HepG2 (cell line): ENCODE measurements around the gene TUBB4B. TPM values are rescaled to one million over a fixed set of nuclear protein-coding genes. Genes with fewer than 3 reads are reported as not detected.

Source experiments
- FLYWCH1 ChIP-seq: sonication (generic); formaldehyde crosslinking; IDR thresholded peaks from 2 replicates; pipeline ENCODE4 v1.8.1; 2023; ENCODE audit warnings: mild to moderate bottlenecking, missing genetic modification reagents
- HNF4A ChIP-seq: sonication (generic); formaldehyde crosslinking; IDR thresholded peaks from 2 replicates; pipeline ENCODE4 v1.4.0; 2020; ENCODE audit warnings: missing genetic modification reagents
- HNRNPH1 ChIP-seq: fragments of 200-400 bp; formaldehyde crosslinking; optimal IDR thresholded peaks from 2 replicates; pipeline ENCODE3; 2017; ENCODE audit warnings: mild to moderate bottlenecking, low read depth, low read length
- KDM3A ChIP-seq: IDR thresholded peaks from 2 replicates; pipeline ENCODE4 v1.6.1; 2018; ENCODE audit warnings: low read depth, missing compliant biosample characterization
- NFATC3 ChIP-seq: sonication (generic); formaldehyde crosslinking; IDR thresholded peaks from 2 replicates; pipeline ENCODE4 v1.5.1; 2020; ENCODE audit warnings: mild to moderate bottlenecking, missing genetic modification reagents
- RELA ChIP-seq: sonication (generic); formaldehyde crosslinking; IDR thresholded peaks from 2 replicates; pipeline ENCODE4 v1.4.0; 2020; ENCODE audit warnings: missing genetic modification reagents
- TBL1XR1 ChIP-seq: fragments of 150-350 bp; IDR thresholded peaks from 2 replicates; pipeline ENCODE4 v1.6.1; 2014; ENCODE audit warnings: borderline replicate concordance, low read length; ENCODE audit not compliant: partially characterized antibody
- THAP9 ChIP-seq: sonication (generic); formaldehyde crosslinking; IDR thresholded peaks from 2 replicates; pipeline ENCODE4; 2020; ENCODE audit warnings: missing genetic modification reagents, mild to moderate bottlenecking, borderline replicate concordance
- TSC22D2 ChIP-seq: sonication (generic); formaldehyde crosslinking; IDR thresholded peaks from 2 replicates; pipeline ENCODE4 v1.5.1; 2020; ENCODE audit warnings: missing genetic modification reagents, mild to moderate bottlenecking, borderline replicate concordance
- ZBED4 ChIP-seq: sonication (generic); formaldehyde crosslinking; IDR thresholded peaks from 2 replicates; pipeline ENCODE4 v1.4.0; 2020; ENCODE audit warnings: missing genetic modification reagents, borderline replicate concordance
- ZBTB10 ChIP-seq: sonication (generic); formaldehyde crosslinking; IDR thresholded peaks from 2 replicates; pipeline ENCODE4 v1.4.0; 2020; ENCODE audit warnings: missing genetic modification reagents, borderline replicate concordance
- ZFAT ChIP-seq: sonication (generic); formaldehyde crosslinking; conservative IDR thresholded peaks from 2 replicates; pipeline ENCODE4 v1.8.1; 2023; ENCODE audit warnings: missing genetic modification reagents, inconsistent platforms
- ZFY ChIP-seq: sonication (generic); formaldehyde crosslinking; IDR thresholded peaks from 2 replicates; pipeline ENCODE4 v1.4.0; 2020; ENCODE audit warnings: missing genetic modification reagents
- ZNF143 ChIP-seq: sonication (generic); formaldehyde crosslinking; IDR thresholded peaks from 2 replicates; pipeline ENCODE4 v1.4.0; 2020; ENCODE audit warnings: missing genetic modification reagents
- ZNF260 ChIP-seq: sonication (generic); formaldehyde crosslinking; IDR thresholded peaks from 2 replicates; pipeline ENCODE4 v1.4.0; 2020; ENCODE audit warnings: missing genetic modification reagents, low read depth, mild to moderate bottlenecking, borderline replicate concordance
- ZNF335 ChIP-seq: sonication (generic); formaldehyde crosslinking; IDR thresholded peaks from 2 replicates; pipeline ENCODE4 v1.4.0; 2020; ENCODE audit warnings: missing genetic modification reagents
- ZNF598 ChIP-seq: sonication (generic); formaldehyde crosslinking; IDR thresholded peaks from 2 replicates; pipeline ENCODE4 v1.5.1; 2020; ENCODE audit warnings: mild to moderate bottlenecking, missing genetic modification reagents, borderline replicate concordance
- ZNF652 ChIP-seq: IDR thresholded peaks from 2 replicates; pipeline ENCODE4 v1.6.1; 2016; ENCODE audit warnings: low read depth, borderline replicate concordance
- ZNF781 ChIP-seq: sonication (generic); formaldehyde crosslinking; IDR thresholded peaks from 2 replicates; pipeline ENCODE4 v1.5.1; 2020; ENCODE audit warnings: borderline replicate concordance, mild to moderate bottlenecking, missing genetic modification reagents; ENCODE audit errors: not compliant biosample characterization
- polyA plus RNA-seq, 8 experiments: library from polyadenylated mRNA; depleted of rRNA in 3 of 8; stranded (reverse) in 7 of 8; unstranded in 1 of 8; fragments of >200 nt; fragmentation: Illumina TruSeq in 4 of 8; extraction: Trizol in 4 of 8; gene quantifications; 2 replicates each; pipeline versions ENCODE4 v1.2.1 to v1.2.3, GENCODE V29; 2011 to 2016; ENCODE audit warnings: low read depth in 4 of 8, missing spikeins in 1 of 8, mixed read lengths in 1 of 8; ENCODE audit not compliant: insufficient read depth in 1 of 8
- total RNA-seq, 5 experiments: library from RNA; depleted of rRNA; stranded (reverse); fragments of >200 nt; fragmentation: Illumina TruSeq; extraction: Trizol; gene quantifications; 2 replicates each; pipeline ENCODE4 v1.2.3, GENCODE V29; 2016; ENCODE audit warnings: low read depth in 1 of 5
- TF ChIP-seq, protein P1 (sequence below): IDR thresholded peaks from 2 replicates; pipeline ENCODE4 v1.6.1; 2016; ENCODE audit warnings: mild to moderate bottlenecking, missing biosample characterization, missing genetic modification reagents

The TUBB4B gene
- total and polyA plus RNA-seq, 2 of the 13 experiments (the other 11 are each of a cell fraction or from before 2014, with no cell fraction given): 182 to 412 TPM

GRCh38 chr9:137236238-137236935, 4.7 kb upstream of the TUBB4B start (continued):
- TF ChIP-seq THAP9 (CRISPR knock-in tag) (peak; percentile 60), ZNF781 (CRISPR knock-in tag) (no peak), ZNF260 (no peak), RELA (no peak; the same call in 1 of the 2 replicates), HNF4A (peak; percentile 46), ZNF652 (CRISPR knock-in tag) (no peak), ZNF598 (CRISPR knock-in tag) (no peak), TSC22D2 (CRISPR knock-in tag) (peak; percentile 71; the same call in 1 of the 2 replicates), ZFY (CRISPR knock-in tag) (peak; percentile 67), ZBED4 (no peak), ZNF143 (0 out of 2 replicates have a peak, but pooled peaks have one; percentile 10), HNRNPH1 (no peak), KDM3A (peak; percentile 83), ZNF335 (CRISPR knock-in tag) (no peak), FLYWCH1 (CRISPR knock-in tag) (no peak), NFATC3 (CRISPR knock-in tag) (no peak), TBL1XR1 (no peak), ZBTB10 (CRISPR knock-in tag) (peak; percentile 90), ZFAT (CRISPR knock-in tag) (no peak)
- TF ChIP-seq, protein P1, sequence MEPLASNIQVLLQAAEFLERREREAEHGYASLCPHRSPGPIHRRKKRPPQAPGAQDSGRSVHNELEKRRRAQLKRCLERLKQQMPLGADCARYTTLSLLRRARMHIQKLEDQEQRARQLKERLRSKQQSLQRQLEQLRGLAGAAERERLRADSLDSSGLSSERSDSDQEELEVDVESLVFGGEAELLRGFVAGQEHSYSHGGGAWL (CRISPR knock-in tag): no peak; the same call in 1 of the 2 replicates
